Nucleus accumbens (tissue), 56 donors: Measurements from ENCODE around the gene PIK3R1.

Experiments used
- DNase-seq, 56 donors: peaks; one replicate each; lab custom pipeline; 2025; lab: John Stamatoyannopoulos, UW

PIK3R1 gene

DNA sequence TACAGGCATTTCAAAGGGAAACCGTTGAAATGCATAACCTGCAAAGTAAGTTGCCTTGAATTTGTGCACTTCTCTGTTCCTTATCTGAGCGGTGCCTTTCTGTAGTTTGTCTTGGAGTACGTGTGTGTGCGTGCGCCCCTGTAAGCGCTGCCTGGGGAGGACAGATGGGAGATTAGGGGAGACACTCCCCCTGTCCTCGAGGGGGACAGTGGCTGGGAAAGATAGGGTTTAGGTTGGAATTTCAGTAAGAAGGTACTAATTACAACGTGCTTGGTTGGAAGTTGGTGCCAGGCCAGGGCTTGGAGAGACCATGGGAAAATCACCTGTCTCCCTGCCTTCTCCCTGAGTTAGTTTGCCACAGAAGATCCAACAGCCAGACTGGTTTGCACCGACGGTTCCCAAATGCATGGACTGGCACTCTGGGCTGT is 73.2 kb downstream of the PIK3R1 start:
- peak in 19 of 56 donors; percentile 12 to 69 (median 47) for DNase-seq

DNA sequence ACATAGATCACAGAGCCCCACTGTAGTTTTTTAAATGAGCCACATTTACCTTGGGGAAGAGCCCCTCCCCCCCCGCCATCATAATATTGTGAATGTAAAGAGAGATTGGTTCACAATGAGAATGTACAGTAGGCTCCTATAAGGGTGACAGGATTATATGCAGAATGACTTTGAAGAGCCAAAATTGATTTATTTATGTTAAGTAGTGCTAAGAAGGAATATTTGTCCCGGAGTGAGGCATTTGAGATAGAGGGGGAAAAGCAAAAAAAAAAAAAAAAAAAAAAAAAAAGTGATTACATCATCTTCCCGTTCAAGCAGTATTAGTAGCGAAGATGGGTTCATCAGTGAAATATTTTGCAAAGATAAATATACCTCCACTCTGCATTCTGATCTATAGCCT is 73.9 kb downstream of the PIK3R1 start:
- no peak for DNase-seq

DNA sequence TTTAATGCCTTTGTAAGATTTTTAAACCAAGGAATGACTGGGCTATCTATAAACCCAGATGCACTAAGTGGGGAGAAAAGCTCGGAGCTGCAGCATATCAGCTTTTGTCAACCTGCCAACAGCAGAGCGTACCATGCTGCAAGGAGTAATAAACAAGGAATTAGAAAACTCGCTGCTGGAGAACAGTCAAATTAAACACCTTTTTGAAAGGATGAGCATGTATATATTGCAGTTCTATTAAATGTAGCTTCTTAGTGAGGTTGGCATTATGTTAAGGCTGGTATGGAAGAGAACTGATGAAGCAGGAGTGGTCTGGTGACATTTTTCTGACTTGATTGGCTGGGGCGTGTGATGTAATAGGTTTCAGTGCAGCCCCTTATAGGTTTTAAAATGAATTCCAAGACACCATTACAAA is 74.7 kb downstream of the PIK3R1 start:
- DNase-seq, result peak in 21 of 56 donors; percentile 4 to 65 (median 38)

DNA sequence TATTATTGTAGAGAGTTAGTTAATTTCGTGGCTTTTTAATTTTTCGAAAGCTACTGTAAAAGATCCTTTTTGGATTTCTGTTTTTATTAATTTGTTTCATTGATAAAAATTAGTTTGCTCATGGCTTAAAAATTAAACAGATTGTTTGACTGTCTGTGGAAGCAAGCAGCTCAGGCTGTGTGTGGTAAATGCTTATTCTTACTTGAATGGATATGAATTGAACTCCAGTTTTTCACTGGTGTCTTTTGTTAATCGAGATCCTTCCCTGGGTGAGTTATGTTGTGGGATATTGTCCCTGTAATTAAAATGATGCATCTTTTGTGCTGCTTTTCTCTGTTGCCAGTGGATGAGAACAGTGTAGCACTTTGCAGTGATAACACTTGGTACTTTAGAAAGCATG is 75.3 kb downstream of the PIK3R1 start:
- no peak for DNase-seq

DNA sequence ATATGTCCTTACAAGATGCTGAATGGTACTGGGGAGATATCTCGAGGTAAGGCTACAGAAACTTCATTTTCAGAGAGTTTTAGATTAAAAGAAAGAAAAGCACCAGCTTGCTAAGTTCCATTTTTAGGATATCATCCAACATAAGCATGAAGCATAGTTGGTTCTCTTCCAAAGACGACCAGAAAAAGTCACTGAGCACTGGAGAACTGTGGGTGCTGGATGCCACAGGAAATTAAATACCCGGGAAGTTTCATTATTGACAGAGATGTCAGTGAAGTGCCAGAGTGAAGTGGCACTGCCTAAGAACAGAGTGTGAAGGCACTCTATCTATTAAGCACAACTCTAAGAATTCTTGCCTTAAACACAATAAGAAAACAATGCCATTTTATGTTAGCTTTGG is 76.8 kb downstream of the PIK3R1 start:
- no peak for DNase-seq

DNA sequence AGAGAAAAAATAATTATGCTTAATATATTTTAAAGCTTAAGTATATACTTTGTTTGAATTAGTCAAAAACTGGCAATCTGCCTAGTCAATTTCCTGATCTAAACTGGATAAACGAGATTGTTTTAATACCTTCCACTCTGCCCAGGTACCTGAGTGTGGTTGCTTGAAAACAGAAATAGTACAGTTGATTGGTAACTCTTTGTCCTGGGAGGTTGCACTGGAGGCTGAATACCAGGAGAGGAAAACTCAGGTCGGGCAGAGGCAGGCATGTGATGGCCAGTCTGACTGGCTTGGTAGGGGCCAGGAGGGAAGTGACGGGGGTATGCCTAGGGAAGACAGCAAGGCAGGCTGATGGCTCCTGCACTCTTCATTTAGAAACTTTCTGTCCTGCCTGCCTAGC is 80.2 kb downstream of the PIK3R1 start:
- no peak for DNase-seq

DNA sequence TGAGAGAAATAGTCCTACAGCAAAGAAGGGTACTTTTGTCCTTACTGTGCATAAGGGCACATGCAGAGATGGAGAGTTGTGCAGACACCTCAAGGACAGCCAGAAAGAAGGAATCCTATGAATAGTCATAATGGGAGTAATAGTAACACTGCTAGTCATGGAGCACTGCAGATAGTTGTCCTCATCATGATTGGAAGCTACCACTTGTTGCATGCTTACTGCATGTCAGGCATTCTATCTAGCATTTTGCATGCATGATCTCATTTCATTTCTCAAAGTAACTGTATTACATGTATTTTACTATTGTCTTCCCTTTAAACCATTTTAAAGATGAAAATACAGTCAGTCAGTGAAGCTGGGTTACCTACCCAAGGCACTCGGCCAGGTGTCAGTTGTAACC is 81.3 kb downstream of the PIK3R1 start:
- DNase-seq, result no peak

DNA sequence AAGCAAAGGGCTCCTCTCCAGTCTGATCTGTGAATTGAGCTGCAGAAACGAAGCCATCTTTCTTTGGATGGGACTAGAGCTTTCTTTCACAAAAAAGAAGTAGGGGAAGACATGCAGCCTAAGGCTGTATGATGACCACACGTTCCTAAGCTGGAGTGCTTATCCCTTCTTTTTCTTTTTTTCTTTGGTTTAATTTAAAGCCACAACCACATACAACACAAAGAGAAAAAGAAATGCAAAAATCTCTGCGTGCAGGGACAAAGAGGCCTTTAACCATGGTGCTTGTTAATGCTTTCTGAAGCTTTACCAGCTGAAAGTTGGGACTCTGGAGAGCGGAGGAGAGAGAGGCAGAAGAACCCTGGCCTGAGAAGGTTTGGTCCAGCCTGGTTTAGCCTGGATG is 82.1 kb downstream of the PIK3R1 start:
- no peak for DNase-seq

DNA sequence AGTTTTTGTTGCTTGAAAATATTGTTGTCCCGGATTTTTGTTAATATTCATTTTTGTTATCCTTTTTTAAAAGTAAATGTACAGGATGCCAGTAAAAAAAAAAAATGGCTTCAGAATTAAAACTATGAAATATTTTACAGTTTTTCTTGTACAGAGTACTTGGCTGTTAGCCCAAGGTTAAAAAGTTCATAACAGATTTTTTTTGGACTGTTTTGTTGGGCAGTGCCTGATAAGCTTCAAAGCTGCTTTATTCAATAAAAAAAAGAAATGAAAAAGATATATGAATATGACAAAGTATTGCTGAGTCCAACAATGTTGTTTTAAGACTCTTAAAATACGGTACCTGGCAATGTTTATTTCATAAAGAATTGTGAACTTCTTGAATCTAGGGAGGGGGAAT is 82.9 kb downstream of the PIK3R1 start:
- DNase-seq, result no peak

DNA sequence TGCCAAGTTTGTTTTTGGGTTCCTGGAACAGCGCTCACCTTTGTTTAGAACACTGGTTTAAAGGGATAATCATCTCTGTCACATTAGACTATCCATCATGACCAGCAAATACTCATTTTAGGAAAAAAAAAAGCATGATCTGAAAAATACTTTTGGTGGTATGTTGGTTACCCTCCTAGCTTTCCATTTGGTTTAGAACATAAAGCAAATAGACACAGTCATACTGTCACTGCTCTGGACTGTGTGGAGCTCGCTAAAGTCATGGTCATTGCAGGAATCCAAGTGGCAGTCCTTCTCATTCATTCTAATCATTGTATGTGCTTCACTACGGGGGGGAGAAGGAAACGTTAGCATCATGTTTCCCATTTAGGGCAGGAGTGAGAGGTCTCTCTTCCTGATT is 83.5 kb downstream of the PIK3R1 start:
- no peak for DNase-seq

DNA sequence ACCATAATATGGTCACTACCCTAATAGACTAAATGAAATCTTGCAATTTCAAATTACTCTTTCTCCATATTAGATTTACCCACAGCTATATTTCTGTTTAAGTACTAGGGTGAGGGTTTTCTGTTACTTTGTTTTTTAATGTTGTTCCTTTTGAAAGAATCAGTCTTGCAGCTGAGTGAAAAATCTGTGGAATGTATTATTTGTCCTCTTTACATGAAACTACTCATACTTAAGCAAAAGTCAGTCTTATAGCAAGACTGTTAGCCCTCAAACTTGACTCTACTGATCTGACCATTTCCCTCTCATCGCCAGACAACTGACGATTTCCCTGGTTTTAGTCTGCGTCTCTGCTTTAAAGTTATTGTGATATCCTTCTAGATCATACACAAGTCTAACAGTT is 84.0 kb downstream of the PIK3R1 start:
- DNase-seq, result no peak

DNA sequence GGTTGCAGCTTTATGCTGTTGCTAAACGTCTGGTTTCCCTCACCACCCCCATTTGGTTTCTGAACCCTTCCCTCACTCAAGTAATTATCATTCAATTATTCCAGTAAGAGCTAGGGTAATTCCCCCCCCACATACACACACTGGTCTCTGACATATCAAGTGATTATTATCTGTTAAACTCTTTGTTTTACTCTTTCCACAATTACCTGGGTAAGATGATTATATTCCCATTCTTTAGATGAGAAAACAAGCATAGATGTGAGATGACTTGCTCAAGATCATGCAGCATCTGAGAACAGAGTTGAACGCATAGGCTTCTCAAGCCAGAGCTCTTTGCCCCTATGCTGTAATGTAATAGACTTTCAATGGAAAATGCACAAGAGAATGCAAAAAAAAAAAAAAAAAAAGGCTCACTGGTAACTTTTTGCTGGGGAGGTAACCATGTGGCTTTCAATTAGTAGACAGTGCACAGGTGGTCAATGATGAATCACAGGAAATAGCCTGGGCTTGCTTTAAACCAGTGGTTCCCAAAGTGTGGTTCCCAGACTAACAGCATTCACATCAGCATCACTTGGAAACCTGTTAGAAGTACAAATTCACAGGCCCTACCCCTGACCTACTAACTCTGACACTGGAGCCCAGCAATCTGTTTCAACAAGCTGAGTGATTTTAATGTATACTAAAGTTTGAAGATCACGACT is 87.6 kb downstream of the PIK3R1 start:
- DNase-seq, result no peak

DNA sequence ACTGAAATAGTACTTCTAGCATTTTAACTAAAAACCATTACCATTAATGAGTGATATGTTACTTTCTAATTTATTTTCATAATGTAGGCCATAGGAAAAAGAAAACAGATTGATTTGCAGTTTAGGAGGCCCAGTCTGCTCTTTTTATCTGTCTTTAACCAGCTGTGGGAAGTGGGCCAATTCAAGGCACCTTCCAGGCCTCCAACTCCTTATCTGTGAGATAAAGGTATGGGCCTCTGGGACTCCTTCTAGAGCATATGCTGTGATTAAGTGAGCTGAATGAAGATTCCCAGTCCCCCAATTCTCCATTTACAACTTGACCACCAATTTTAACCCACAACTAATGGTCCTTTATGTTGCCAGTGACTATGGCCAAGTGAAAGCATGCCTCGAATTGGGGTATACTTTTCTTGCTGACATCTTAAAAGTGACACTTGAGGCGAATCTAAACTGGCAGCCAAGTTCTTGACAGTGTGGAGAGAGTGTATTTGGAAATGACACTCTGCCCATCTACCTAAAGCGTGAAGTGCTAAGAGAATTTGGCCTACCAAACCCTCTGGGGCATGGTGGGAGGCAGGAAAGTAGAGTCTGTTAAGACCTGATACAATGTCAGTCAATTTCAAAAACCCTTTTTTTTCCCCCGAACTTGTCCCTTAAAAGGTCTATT is 88.3 kb downstream of the PIK3R1 start:
- no peak for DNase-seq

DNA sequence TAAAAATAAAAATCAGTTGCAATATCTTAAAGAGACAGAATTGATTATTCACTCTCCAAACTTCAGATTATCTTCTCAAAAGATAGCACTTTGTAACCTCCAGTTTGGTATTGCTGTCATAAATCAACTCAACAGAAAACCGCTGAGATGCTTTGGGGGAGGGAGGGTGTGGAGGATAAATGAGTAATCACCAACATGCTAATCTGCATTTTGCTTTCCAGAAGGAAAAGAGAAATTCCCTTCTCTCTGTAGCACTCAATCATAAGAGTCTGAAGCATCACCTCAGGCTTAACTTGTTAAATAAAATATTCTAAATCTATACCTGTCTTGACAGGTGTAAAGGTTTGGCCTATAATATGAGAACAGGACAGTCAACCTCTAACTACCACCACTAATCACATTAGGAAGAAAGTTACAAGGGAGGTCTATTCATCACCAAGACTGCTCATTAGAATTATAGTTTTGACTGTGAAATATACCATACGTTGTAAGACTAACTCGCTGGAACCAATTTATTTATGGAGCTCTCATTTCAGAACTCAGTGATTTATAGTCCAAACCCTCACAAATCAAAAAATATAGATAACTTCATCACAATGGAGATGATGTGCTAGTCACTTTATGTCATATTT is 89.0 kb downstream of the PIK3R1 start:
- peak in 6 of 56 donors; percentile 11 to 35 (median 18) for DNase-seq

DNA sequence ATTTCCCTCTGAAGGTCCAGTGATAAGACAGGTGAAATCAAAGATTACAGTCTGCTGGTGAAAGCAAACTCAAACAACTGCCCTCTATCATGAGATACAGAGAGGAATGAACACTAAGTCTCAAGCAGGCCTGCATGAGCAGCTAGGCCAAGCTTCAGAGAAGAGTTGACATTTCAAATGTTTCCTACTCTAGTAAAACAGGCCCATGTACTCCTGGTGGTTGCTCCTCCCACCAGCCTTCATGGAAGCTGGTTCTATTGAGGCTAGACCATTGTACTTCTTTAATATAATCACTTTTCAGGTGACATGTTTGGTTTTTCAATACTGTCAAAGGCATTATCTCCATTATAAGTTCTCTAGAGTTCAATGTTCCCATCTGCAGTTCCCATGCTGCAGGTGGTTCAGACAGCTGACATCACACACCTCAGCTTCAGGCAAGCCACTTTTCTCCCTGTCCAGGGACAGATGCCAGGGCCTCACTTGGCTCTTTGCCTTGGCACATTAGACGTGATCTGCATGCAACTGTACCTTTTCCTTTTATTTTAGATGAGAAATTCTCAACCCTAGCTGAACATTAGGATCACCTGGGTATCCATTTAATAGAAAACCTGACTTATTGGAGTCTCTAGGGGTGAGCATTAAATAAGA is 89.8 kb downstream of the PIK3R1 start:
- peak in 2 of 56 donors; percentile 5 to 17 for DNase-seq

DNA sequence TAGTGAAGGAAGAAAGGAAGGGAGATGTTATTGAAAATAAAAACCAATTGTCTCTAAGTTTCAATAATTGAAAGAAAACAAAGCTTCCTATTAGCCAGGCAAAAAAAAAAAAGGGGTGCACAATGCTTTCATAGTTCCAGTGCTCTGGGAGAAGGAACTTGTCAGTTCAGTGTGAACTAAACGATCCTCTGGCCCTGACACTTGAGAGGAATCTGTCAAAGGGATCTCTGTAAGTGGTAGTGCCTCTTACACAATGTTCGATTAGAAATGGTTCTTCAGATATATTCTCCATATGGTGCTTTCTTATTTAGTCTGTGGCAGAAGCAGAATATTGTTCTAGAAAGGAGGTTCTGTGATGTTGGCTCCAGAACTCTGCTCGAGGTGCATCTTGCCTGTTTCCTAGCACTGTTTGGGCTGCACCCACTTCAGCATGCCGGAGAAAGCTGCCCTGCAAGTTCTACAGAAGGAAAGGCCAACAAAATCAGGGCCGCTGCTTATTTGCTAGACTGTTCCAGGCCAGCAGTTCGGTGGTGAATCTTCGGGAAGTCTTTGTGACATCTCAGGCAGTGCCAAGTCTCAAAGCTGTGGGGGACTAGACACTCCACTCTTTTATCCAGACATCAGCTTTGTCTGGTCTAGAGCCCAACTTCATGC is 90.9 kb downstream of the PIK3R1 start:
- peak in 3 of 56 donors; percentile 6 to 30 (median 12) for DNase-seq

DNA sequence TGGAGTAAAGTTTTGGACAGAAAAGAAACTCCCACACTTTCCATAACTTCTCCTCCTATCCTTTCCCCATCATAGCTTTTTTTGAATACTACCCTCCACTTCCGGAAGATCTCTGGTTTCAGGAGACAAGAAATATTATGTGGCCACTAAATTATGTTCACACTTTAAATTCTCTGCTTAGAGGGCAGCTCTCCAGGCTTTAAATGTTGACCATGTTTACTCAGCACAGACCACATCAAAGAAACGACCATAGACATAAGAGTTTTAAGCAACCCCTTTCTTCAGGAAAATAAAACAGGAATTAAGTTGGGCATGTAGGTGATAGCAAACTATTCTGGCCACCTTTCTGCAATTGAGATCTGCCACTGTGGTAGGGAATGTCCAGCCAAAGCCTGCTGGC is 97.8 kb downstream of the PIK3R1 start:
- no peak for DNase-seq

DNA sequence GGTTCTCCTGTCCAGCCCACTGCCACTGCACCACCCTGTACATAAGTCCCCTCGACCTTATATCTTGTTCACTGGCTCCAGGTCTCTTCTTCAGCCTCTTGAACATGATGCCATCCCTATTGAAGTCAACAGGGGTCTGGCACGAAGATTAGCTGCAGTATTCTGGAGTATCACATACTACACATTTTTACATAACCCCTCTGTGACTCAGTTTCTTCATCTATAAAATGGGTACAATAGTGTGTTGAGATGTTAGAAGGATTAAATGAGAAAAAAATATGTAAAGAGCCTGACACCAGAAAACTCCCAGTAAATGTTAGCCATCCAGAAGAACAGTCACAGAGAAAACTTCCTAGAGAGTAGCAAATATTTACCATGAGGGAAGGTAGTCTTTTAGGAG is 98.9 kb downstream of the PIK3R1 start:
- no peak for DNase-seq

DNA sequence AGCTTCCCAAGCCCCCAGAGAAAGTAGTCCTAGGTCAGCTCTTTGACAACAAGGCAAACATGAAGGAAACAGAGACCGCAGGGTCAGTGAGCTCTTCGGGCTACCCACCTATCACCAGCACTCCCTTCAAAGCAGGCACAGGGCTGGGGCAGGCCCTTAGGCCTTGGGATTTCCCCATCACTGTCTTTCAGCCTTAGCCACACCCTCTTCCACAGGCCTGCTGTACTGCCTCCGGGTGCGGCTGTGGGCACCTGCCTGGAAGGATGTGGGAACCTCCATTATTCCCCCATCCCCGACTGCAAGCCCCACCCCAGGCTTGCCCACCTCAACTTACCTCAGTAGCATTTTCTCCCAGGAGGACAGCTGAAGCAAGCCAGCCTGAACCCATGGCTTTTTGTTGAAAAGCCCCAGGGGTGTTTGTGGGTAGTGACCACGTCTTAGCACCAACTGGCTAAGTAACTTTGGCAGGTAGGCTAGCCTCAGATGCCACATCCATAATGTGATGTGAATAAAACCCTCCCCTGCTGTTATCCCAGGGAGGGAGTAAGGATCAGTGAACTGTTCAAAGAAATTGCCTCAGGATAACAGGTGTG is 100.2 kb downstream of the PIK3R1 start:
- no peak for DNase-seq

DNA sequence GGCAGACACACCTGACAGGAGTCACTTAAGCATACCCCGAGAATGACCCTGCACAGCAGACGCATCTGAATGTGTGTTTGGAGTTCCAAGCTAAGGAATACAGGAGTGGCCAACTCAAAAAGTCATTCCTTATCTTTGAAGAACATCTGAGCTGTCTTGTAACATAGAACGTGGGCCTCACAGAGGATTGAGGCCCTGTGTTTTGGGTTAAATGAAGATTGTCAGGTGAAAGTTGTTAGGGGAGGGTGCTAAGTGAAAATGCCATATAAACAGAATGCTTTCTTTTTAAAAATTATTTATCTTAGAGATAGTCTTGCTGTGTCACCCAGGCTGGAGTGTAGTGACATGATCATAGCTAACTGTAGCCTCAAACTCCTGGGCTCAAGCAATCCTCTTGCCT is 100.9 kb downstream of the PIK3R1 start:
- DNase-seq, result no peak
